GM13976 (cell line): ENCODE measurements around the gene SLC9A9.

Source experiments
- DNase-seq: peaks from one replicate; pipeline ENCODE4 v3.0.0; 2012; ENCODE audit warnings: low spot score
- CTCF ChIP-seq: IDR thresholded peaks from 2 replicates; pipeline ENCODE4 v1.5.1; 2012; ENCODE audit warnings: borderline replicate concordance, mild to moderate bottlenecking; ENCODE audit not compliant: insufficient read depth; ENCODE audit errors: extremely low read depth, missing control alignments, control extremely low read depth
- in situ Hi-C: fragments of 300-500 bp; cut with MboI; formaldehyde crosslinking; loops from one replicate; pipeline ENCODE4 v1.12.0; 2022; ENCODE audit warnings: low sequenced_read_pairs, mixed read lengths, inconsistent platforms; ENCODE audit not compliant: unreplicated experiment

SLC9A9 gene

DNA sequence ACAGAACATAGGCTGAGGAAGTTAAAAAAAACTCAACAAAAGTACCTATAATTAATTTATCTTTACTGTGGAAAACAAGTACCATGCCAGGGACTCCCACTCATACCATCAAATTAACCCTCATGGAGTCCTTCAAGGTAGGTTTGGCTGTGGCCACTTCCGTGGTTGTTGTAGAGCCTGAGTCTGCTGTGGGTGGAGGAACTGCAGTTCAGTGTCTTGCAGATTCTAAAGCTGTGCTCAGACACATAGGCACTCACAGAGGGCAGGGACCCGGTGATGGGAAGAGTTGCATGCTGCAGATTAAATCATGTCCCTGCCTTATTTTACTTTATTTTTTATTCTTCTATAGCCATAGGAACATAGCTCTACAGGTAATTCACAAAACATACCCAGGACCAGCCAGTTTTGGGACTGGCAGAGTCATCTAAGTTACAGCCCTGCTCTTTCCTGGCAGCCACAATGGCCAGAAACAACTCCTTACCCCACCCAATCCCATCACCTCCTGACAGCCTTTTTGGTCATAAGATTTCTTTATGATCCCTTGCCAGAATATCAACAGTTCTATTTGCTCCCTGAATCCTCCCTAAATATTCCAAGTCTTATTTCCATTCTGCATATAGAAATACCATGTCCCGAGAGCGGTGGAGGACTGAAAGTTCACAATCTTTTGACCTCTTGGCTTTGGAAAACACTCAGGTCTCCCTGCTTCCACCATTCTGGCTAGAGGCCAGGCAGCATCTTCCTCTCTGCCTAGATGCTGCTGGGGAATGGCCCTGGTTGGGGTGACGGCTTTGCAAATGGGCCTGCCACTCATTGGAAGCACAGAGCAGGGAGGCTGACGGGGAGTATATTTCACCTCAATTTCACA is 535.0 kb downstream of the SLC9A9 start:
- in situ Hi-C loops = no loop called here
- no peak for DNase-seq
- no peak for TF ChIP-seq CTCF

GRCh38 chr3:143311096-143311495 is 537.2 kb downstream of the SLC9A9 start:
- no peak for TF ChIP-seq CTCF
- DNase-seq = no peak
- in situ Hi-C loops = no loop called here

GRCh38 chr3:143309705-143310104 is 538.6 kb downstream of the SLC9A9 start:
- no peak for TF ChIP-seq CTCF
- in situ Hi-C loops = no loop called here
- DNase-seq = no peak

GRCh38 chr3:143307613-143308183 is 540.6 kb downstream of the SLC9A9 start:
- DNase-seq = peak; percentile 45

GRCh38 chr3:143306407-143306806 is 541.9 kb downstream of the SLC9A9 start:
- DNase-seq = no peak
- TF ChIP-seq CTCF = no peak
- in situ Hi-C loops = no loop called here

More at GRCh38 chr3:143307613-143308183, 540.6 kb downstream of the SLC9A9 start:
- TF ChIP-seq CTCF = no peak
- in situ Hi-C loops = no loop called here

- DNase-seq = no peak
- TF ChIP-seq CTCF = no peak
- in situ Hi-C loops = no loop called here
Observed at GRCh38 chr3:143302638-143303171, 545.6 kb downstream of the SLC9A9 start.
